Dedifferentiated amniotic fluid mesenchymal stem cell (primary cell): Measurements from ENCODE around the gene WASHC3.

Source experiments
- DNase-seq: peaks from one replicate; pipeline ENCODE4 v3.0.0-alpha.2; 2016; ENCODE audit errors: extremely low spot score

WASHC3 gene

GRCh38 chr12:101968770-101969169 is 93.0 kb downstream of the WASHC3 start:
- DNase-seq = no peak

DNA sequence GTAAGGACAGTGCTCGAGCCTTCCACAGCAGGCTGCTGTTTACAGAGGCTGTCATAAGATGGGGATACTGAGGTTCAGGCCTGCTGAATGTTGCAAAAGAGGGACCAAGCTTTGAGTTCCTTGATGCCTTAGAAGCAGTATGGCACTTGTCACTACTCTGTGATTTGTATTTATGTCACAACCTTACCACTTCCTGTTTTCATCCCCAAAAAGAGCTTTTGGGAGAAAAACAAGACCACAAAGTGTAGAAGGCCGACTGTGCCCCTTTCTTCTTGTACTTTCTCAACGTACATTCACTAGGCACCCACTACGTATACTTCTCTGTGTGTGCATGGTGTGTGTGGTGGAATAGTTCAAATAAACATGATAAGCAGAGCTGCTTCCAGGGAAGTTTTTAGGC is 94.3 kb downstream of the WASHC3 start:
- no peak for DNase-seq

DNA sequence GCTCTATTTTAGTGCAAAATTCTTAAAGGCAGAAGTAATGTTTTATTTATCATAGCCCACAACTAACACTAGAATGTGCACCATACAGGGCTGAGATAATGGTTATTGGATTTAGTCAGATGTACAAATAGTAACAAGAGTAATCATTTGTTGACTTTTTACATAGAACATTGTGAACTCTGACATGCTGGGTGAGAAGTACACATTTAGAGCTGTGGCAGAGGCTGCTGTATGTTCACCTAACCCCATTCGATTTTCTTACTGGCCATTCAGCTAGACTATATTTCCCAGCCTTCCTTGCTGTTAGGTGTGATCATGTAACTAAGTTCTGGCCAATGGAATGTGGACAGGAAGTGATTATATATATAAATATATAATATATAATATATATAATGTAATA is 95.3 kb downstream of the WASHC3 start:
- DNase-seq = no peak

DNA sequence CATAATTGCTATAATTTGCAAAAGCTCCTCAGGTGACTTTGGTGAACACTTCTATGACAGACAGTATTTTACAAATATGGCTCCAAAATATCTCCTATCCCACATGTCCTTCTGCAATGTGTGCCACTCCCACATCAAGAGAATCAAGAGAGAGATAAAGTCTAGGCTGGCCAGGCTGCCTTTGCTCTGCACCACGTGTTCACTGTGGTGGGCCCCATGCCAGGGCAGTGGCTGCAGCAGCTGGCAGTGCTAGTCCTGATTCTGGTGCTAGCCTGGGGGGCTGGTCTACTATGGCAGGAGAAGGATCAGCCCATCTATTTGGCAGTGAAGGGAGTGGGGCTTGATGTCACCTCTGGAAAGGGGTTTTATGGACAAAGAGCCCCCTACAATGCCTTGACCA is 98.1 kb downstream of the WASHC3 start:
- DNase-seq = no peak
